HG03432 (cell line): Measurements from ENCODE around the gene SNX21.
"Not testable (repeated sequence)": the region's sequence is repeated elsewhere in the genome, so short reads cannot be mapped to it uniquely, and the experiment has no call there.

Source experiments
- ATAC-seq: cut with Tn5 transposase; IDR thresholded peaks from one replicate; pipeline ENCODE4 v1.9.1; 2021; ENCODE audit warnings: mild to moderate bottlenecking, moderate library complexity; ENCODE audit not compliant: unreplicated experiment

SNX21 gene

GRCh38 chr20:45833030-45833882, at the start of gene SNX21:
Gene SNX21 (plus strand): TSS chr20:45833799. CDS start chr20:45833920, 121 bp downstream.
- peak; percentile 49 for ATAC-seq

GRCh38 chr20:45788351-45788750, 45.2 kb upstream of the SNX21 start:
- no peak for ATAC-seq

- ATAC-seq: peak; percentile 30
Observed at GRCh38 chr20:45792317-45793118, 41.1 kb upstream of the SNX21 start.

- no peak for ATAC-seq
Observed at GRCh38 chr20:45796337-45797065, 37.1 kb upstream of the SNX21 start.

GRCh38 chr20:45797510-45797909, 36.1 kb upstream of the SNX21 start:
- not testable (repeated sequence) for ATAC-seq

- ATAC-seq: not testable (repeated sequence)
Observed at GRCh38 chr20:45797955-45798354, 35.6 kb upstream of the SNX21 start.

GRCh38 chr20:45798935-45799642, 34.5 kb upstream of the SNX21 start:
- no peak for ATAC-seq

GRCh38 chr20:45801851-45802250, 31.7 kb upstream of the SNX21 start:
- no peak for ATAC-seq

- ATAC-seq: no peak
Observed at GRCh38 chr20:45810191-45810970, 23.2 kb upstream of the SNX21 start.

GRCh38 chr20:45812157-45813005, 21.2 kb upstream of the SNX21 start, which contains the start of gene UBE2C:
Gene UBE2C (plus strand): TSS chr20:45812644. CDS start chr20:45812696, 52 bp downstream.
- ATAC-seq: peak; percentile 97

- no peak for ATAC-seq
Observed at GRCh38 chr20:45813006-45813340, 20.6 kb upstream of the SNX21 start.

- no peak for ATAC-seq
Observed at GRCh38 chr20:45813489-45813888, 20.1 kb upstream of the SNX21 start.

- ATAC-seq: no peak
Observed at GRCh38 chr20:45814314-45814713, 19.3 kb upstream of the SNX21 start.

- no peak for ATAC-seq
Observed at GRCh38 chr20:45816951-45817350, 16.6 kb upstream of the SNX21 start.

- ATAC-seq: no peak
Observed at GRCh38 chr20:45817376-45818194, 16.0 kb upstream of the SNX21 start.

- no peak for ATAC-seq
Observed at GRCh38 chr20:45818239-45818638, 15.4 kb upstream of the SNX21 start.

- no peak for ATAC-seq
Observed at GRCh38 chr20:45819466-45819865, 14.1 kb upstream of the SNX21 start.

GRCh38 chr20:45821947-45822346, 11.7 kb upstream of the SNX21 start:
- ATAC-seq: no peak
